Measurements from ENCODE around the gene MRPL12.
A peak's percentile ranks its signal among the peaks of the same experiment; 100 is the strongest.

The MRPL12 gene

DNA sequence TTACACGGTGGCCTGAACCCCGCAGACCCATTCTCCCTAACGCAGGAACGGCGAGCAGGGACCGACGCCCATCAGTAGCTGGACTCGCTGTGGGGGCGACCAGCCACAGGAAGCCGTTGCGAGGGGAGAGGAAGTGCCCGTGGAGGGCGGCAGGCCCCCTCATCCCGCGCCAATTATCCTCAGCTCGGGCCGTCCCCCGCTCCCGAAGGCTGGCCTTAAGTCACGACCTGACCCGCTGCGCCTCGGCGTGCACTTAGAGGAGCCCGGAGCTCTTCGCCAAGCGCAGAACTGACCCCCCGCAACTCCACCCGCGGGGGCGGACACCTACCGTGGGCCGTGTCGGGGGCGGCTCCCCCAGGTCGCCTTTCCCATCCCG is 20.0 kb upstream of the MRPL12 start:
- peak; percentile 3 for TF ChIP-seq YY1 (IDR thresholded peaks at IDR 0.05; ENCODE audit: insufficient read depth, insufficient read length)
- no peak for TF ChIP-seq ZNF274 (IDR thresholded peaks at IDR 0.05; ENCODE audit: low read depth, low read length)
- Histone ChIP-seq H3K4me1 (ENCODE audit: insufficient read depth, insufficient read length) (peaks cover 14% of the 10 kb centered on the region), H3K36me3 (ENCODE audit: insufficient read depth, insufficient read length, low read length) (peaks cover 61% of the 10 kb centered on the region), H3K4me3 (ENCODE audit: insufficient read length, low read depth) (peak overlapping the region; percentile 97), H3K27me3 (ENCODE audit: insufficient read depth, insufficient read length) (no peaks in the 10 kb centered on the region), H3K9ac (ENCODE audit: insufficient read length, low read depth) (peak overlapping the region; percentile 99), H3K9me3 (ENCODE audit: insufficient read depth, low read length) (no peaks in the 10 kb centered on the region)
- DNase-seq (ENCODE audit: low read depth, low spot score), result no peak

GRCh38 chr17:81683584-81684441 is 19.4 kb upstream of the MRPL12 start, which contains the start of the genes ARL16 and HGS:
TSS of gene ARL16 (minus strand) at chr17:81683797. CDS start at chr17:81683753, 44 bp downstream.
TSS of gene HGS (plus strand) at chr17:81684011. CDS start at chr17:81684067, 56 bp downstream.
- DNase-seq (ENCODE audit: low read depth, low spot score), result peak; percentile 96
- TF ChIP-seq YY1 (IDR thresholded peaks at IDR 0.05; ENCODE audit: insufficient read depth, insufficient read length) (no peak), SUZ12 (IDR thresholded peaks at IDR 0.05; ENCODE audit: extremely low read depth, insufficient read depth, insufficient read length) (no peak), ZNF274 (IDR thresholded peaks at IDR 0.05; ENCODE audit: low read depth, low read length) (no peak)
- no peaks in the 10 kb centered on the region for H3K9me3 ChIP-seq (ENCODE audit: insufficient read depth, low read length)
- no peaks in the 10 kb centered on the region for H3K27me3 ChIP-seq (ENCODE audit: insufficient read depth, insufficient read length)
- H3K4me1 ChIP-seq (ENCODE audit: insufficient read depth, insufficient read length), result peaks cover 14% of the 10 kb centered on the region
- peak within 1 kb of the TSS; percentile 97 for H3K4me3 ChIP-seq (ENCODE audit: insufficient read length, low read depth)
- H3K36me3 ChIP-seq (ENCODE audit: insufficient read depth, insufficient read length, low read length), result peaks cover 67% of the 10 kb centered on the region
- H3K9ac ChIP-seq (ENCODE audit: insufficient read length, low read depth), result peak within 1 kb of the TSS; percentile 99

DNA sequence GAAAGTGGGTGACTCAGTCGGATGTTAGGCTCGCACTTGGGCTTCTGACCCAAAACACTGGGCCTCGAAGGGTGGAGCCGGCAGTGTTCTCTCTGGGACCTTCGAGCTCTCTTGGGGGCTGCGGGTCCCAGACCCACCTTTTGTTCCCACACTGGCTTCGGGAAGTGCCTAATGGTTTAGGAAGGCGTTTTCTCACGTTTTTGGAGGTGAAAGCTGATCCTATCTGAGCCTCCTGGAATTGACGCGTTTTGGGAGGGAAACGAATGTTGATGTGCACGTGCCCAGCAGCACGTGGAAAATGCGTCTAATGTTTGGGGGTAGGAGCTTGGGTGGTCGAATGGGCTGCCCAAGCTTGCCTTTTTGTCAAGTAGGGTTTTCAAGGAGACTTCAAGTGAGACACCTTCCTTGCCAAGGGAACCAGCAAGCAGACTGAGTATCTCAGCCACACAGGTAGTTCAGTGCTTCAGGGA is 18.7 kb upstream of the MRPL12 start:
- Histone ChIP-seq H3K9ac (ENCODE audit: insufficient read length, low read depth) (peak overlapping the region; percentile 94), H3K9me3 (ENCODE audit: insufficient read depth, low read length) (no peaks in the 10 kb centered on the region), H3K4me3 (ENCODE audit: insufficient read length, low read depth) (peak overlapping the region; percentile 91), H3K4me1 (ENCODE audit: insufficient read depth, insufficient read length) (peaks cover 14% of the 10 kb centered on the region), H3K27me3 (ENCODE audit: insufficient read depth, insufficient read length) (no peaks in the 10 kb centered on the region), H3K36me3 (ENCODE audit: insufficient read depth, insufficient read length, low read length) (peaks cover 74% of the 10 kb centered on the region)
- no peak for DNase-seq (ENCODE audit: low read depth, low spot score)
- TF ChIP-seq ZNF274 (IDR thresholded peaks at IDR 0.05; ENCODE audit: low read depth, low read length) (no peak), YY1 (IDR thresholded peaks at IDR 0.05; ENCODE audit: insufficient read depth, insufficient read length) (no peak), SUZ12 (IDR thresholded peaks at IDR 0.05; ENCODE audit: extremely low read depth, insufficient read depth, insufficient read length) (no peak)

DNA sequence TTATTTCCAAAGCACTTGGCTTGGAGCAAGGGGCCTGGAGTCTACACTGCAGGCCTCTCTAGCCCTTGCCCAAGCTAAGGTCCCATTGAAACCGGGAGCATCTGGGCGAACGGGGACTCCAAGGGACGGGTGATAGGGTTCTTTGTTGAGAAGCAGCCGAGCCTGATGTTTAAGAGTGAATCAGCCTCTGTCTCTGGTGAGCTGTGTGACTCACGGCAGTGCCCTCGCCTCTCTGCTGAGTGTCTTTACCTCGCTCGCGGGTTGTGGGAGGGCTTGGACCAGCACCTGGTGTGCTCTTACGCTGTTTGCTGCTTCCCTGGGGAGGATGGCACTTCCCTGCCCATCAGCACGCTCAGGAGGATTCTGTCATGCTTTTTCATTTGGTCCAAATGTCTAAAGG is 18.1 kb upstream of the MRPL12 start:
- no peak for DNase-seq (ENCODE audit: low read depth, low spot score)
- Histone ChIP-seq H3K9me3 (ENCODE audit: insufficient read depth, low read length) (no peaks in the 10 kb centered on the region), H3K36me3 (ENCODE audit: insufficient read depth, insufficient read length, low read length) (peaks cover 75% of the 10 kb centered on the region), H3K27me3 (ENCODE audit: insufficient read depth, insufficient read length) (no peaks in the 10 kb centered on the region), H3K9ac (ENCODE audit: insufficient read length, low read depth) (peak overlapping the region; percentile 94), H3K4me1 (ENCODE audit: insufficient read depth, insufficient read length) (peaks cover 14% of the 10 kb centered on the region), H3K4me3 (ENCODE audit: insufficient read length, low read depth) (peak overlapping the region; percentile 91)
- TF ChIP-seq SUZ12 (IDR thresholded peaks at IDR 0.05; ENCODE audit: extremely low read depth, insufficient read depth, insufficient read length) (no peak), ZNF274 (IDR thresholded peaks at IDR 0.05; ENCODE audit: low read depth, low read length) (no peak), YY1 (IDR thresholded peaks at IDR 0.05; ENCODE audit: insufficient read depth, insufficient read length) (no peak)

- no peak overlapping the region for H3K4me3 ChIP-seq (ENCODE audit: insufficient read length, low read depth)
- no peak for DNase-seq (ENCODE audit: low read depth, low spot score)
- peaks cover 14% of the 10 kb centered on the region for H3K4me1 ChIP-seq (ENCODE audit: insufficient read depth, insufficient read length)
- H3K9me3 ChIP-seq (ENCODE audit: insufficient read depth, low read length), result no peaks in the 10 kb centered on the region
- TF ChIP-seq YY1 (IDR thresholded peaks at IDR 0.05; ENCODE audit: insufficient read depth, insufficient read length), result no peak
- TF ChIP-seq SUZ12 (IDR thresholded peaks at IDR 0.05; ENCODE audit: extremely low read depth, insufficient read depth, insufficient read length), result no peak
- TF ChIP-seq ZNF274 (IDR thresholded peaks at IDR 0.05; ENCODE audit: low read depth, low read length), result no peak
- no peaks in the 10 kb centered on the region for H3K27me3 ChIP-seq (ENCODE audit: insufficient read depth, insufficient read length)
- no peak overlapping the region for H3K9ac ChIP-seq (ENCODE audit: insufficient read length, low read depth)
- peaks cover 76% of the 10 kb centered on the region for H3K36me3 ChIP-seq (ENCODE audit: insufficient read depth, insufficient read length, low read length)
These were observed 16.6 kb upstream of the MRPL12 start for GRCh38 chr17:81686614-81687013.

DNA sequence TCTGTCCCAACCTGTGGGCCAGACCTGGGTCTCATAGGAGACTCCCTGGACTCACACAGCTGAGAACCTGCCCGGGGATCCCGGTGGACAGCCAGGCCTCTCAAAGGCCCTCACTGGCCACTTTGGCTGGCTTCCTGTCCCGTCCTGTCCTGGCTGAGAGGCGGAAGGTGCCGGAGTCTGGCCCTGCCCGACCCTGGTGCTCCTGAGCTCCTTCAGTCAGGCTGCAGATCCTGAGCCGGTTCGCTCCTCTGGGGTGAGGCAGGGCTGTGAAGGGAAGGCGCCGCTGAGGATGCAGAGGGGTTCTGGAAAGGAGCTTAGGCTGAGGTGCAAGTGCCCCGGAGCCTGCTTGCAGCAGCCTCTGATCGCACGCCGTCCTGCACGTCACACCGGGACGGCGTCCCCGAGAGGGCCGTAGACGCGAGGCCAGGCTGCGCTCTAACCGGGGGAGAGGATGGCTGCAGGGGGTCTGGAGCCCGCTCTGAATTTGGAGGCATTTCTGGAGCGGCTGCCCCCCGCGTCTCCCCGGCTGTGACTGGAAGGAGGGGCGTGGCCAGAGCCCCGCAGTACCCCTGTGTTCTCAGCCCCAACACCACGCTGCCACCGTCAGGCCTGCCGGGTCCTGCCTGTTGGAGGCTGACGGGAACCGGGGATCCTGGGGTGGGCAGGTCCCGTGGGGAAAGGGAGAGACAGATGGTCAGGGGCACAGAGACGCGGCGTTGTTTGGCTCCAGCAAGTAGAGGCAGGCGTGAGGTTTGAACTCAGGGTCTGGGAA is 15.2 kb upstream of the MRPL12 start:
- Histone ChIP-seq H3K27me3 (ENCODE audit: insufficient read depth, insufficient read length) (no peaks in the 10 kb centered on the region), H3K9me3 (ENCODE audit: insufficient read depth, low read length) (no peaks in the 10 kb centered on the region), H3K9ac (ENCODE audit: insufficient read length, low read depth) (no peak overlapping the region), H3K4me3 (ENCODE audit: insufficient read length, low read depth) (no peak overlapping the region), H3K36me3 (ENCODE audit: insufficient read depth, insufficient read length, low read length) (peaks cover 80% of the 10 kb centered on the region), H3K4me1 (ENCODE audit: insufficient read depth, insufficient read length) (peaks cover 13% of the 10 kb centered on the region)
- no peak for DNase-seq (ENCODE audit: low read depth, low spot score)
- TF ChIP-seq ZNF274 (IDR thresholded peaks at IDR 0.05; ENCODE audit: low read depth, low read length), result no peak
- no peak for TF ChIP-seq YY1 (IDR thresholded peaks at IDR 0.05; ENCODE audit: insufficient read depth, insufficient read length)
- no peak for TF ChIP-seq SUZ12 (IDR thresholded peaks at IDR 0.05; ENCODE audit: extremely low read depth, insufficient read depth, insufficient read length)

- H3K27me3 ChIP-seq (ENCODE audit: insufficient read depth, insufficient read length), result no peaks in the 10 kb centered on the region
- no peak for DNase-seq (ENCODE audit: low read depth, low spot score)
- TF ChIP-seq SUZ12 (IDR thresholded peaks at IDR 0.05; ENCODE audit: extremely low read depth, insufficient read depth, insufficient read length) (no peak), ZNF274 (IDR thresholded peaks at IDR 0.05; ENCODE audit: low read depth, low read length) (no peak), YY1 (IDR thresholded peaks at IDR 0.05; ENCODE audit: insufficient read depth, insufficient read length) (no peak)
- H3K9ac ChIP-seq (ENCODE audit: insufficient read length, low read depth), result no peak overlapping the region
- H3K36me3 ChIP-seq (ENCODE audit: insufficient read depth, insufficient read length, low read length), result peaks cover 87% of the 10 kb centered on the region
- no peak overlapping the region for H3K4me3 ChIP-seq (ENCODE audit: insufficient read length, low read depth)
- peaks cover 16% of the 10 kb centered on the region for H3K4me1 ChIP-seq (ENCODE audit: insufficient read depth, insufficient read length)
- no peaks in the 10 kb centered on the region for H3K9me3 ChIP-seq (ENCODE audit: insufficient read depth, low read length)
These were observed 14.6 kb upstream of the MRPL12 start for GRCh38 chr17:81688616-81689015.
